GM12878 (cell line): ENCODE data around the gene TSHZ1.

Source experiments
- CEBPZ ChIP-seq: fragments of 150-350 bp; IDR thresholded peaks from 2 replicates; pipeline ENCODE4 v1.6.1; 2016; ENCODE audit warnings: low read depth, low read length
- CTCF ChIP-seq, 3 experiments: IDR thresholded peaks in 2 of 3; conservative IDR thresholded peaks in 1 of 3; 2 replicates each; pipeline ENCODE4 v1.5.1; 2011; ENCODE audit warnings: low read depth in 3 of 3, low read length in 3 of 3, mild to moderate bottlenecking in 3 of 3, control low read depth in 2 of 3, moderate library complexity in 2 of 3, inconsistent platforms in 1 of 3, mixed read lengths in 1 of 3; ENCODE audit not compliant: control insufficient read depth in 2 of 3, insufficient read depth in 1 of 3; ENCODE audit errors: extremely low read depth in 1 of 3
- EZH2 ChIP-seq: IDR thresholded peaks from 2 replicates; pipeline ENCODE4 v1.6.1; 2012; ENCODE audit warnings: low read depth, mild to moderate bottlenecking, control low read depth, inconsistent platforms, low read length, borderline replicate concordance; ENCODE audit not compliant: control insufficient read depth
- HDAC6 ChIP-seq: fragments of 200-600 bp; sonication (generic); IDR thresholded peaks from one replicate; pipeline ENCODE4 v1.8.0; 2017; ENCODE audit warnings: antibody characterized with exemption; ENCODE audit not compliant: unreplicated experiment
- MAX ChIP-seq: IDR thresholded peaks from 2 replicates; pipeline ENCODE4 v1.6.1; 2012; ENCODE audit warnings: low read depth, low read length, improper control_type of control experiment
- MLLT1 ChIP-seq: fragments of 450-650 bp; IDR thresholded peaks from 2 replicates; pipeline ENCODE4 v1.6.1; 2016; ENCODE audit warnings: mild to moderate bottlenecking
- MYB ChIP-seq: fragments of 150-350 bp; IDR thresholded peaks from 2 replicates; pipeline ENCODE4 v1.6.1; 2014; ENCODE audit warnings: mild to moderate bottlenecking, low read depth, low read length, borderline replicate concordance
- NKRF ChIP-seq: fragments of 450-650 bp; conservative IDR thresholded peaks from 2 replicates; pipeline ENCODE4 v1.6.1; 2017; ENCODE audit warnings: mild to moderate bottlenecking, moderate library complexity
- POLR2A ChIP-seq: IDR thresholded peaks from 2 replicates; pipeline ENCODE4 v1.6.1; 2011; ENCODE audit warnings: low read depth, mild to moderate bottlenecking, low read length
- SKIL ChIP-seq: fragments of 450-650 bp; IDR thresholded peaks from 2 replicates; pipeline ENCODE4 v1.6.1; 2017; ENCODE audit warnings: mild to moderate bottlenecking, low read depth, inconsistent platforms; ENCODE audit not compliant: poor library complexity, severe bottlenecking
- SMAD5 ChIP-seq: IDR thresholded peaks from 2 replicates; pipeline ENCODE4 v1.6.1; 2016; ENCODE audit warnings: antibody characterized with exemption, low read depth
- USF1 ChIP-seq: IDR thresholded peaks from 2 replicates; pipeline ENCODE4 v1.6.1; 2011; ENCODE audit warnings: borderline replicate concordance, low read depth, mild to moderate bottlenecking, moderate library complexity, mixed read lengths, low read length; ENCODE audit not compliant: insufficient read depth; ENCODE audit errors: extremely low read length
- USF2 ChIP-seq: IDR thresholded peaks from 2 replicates; pipeline ENCODE4 v1.6.1; 2011; ENCODE audit warnings: low read depth, low read length, improper control_type of control experiment, borderline replicate concordance

- TF ChIP-seq EZH2 = no peak
- no peak for TF ChIP-seq SKIL
- TF ChIP-seq SMAD5 = no peak
- no peak for TF ChIP-seq CTCF (IDR thresholded peaks at IDR 0.05 in 2 of 3, conservative IDR thresholded peaks at IDR 0.05 in 1 of 3; ENCODE audit: control insufficient read depth in 2 of 3, extremely low read depth in 1 of 3, insufficient read depth in 1 of 3, low read depth in 3 of 3, low read length in 3 of 3)
- no peak for TF ChIP-seq CEBPZ
- no peak for TF ChIP-seq POLR2A
- no peak for TF ChIP-seq USF1
- TF ChIP-seq MLLT1 = no peak
- TF ChIP-seq MAX = no peak
- TF ChIP-seq NKRF = no peak
- no peak for TF ChIP-seq MYB
- no peak for TF ChIP-seq USF2
- no peak for TF ChIP-seq HDAC6
Observed at GRCh38 chr18:75221897-75222296, 11.3 kb downstream of the TSHZ1 start.
